K562 (cell line): Measurements from ENCODE around the gene INSIG1. TPM values are rescaled to one million over a fixed set of nuclear protein-coding genes. Genes with fewer than 3 reads are reported as not detected.
A peak's percentile ranks its signal among the peaks of the same experiment; 100 is the strongest.

Experiments
- ATAC-seq: fragments of 200-7000 bp; cut with Tn5 transposase; 3 replicates; pipeline ENCODE4 v1.9.1; 2020; ENCODE audit warnings: moderate library complexity
- BruUV-seq: library from RNA; stranded (reverse); fragments of 400-500 nt; replicated peaks from 2 replicates; lab custom pipeline; 2021; lab: Mats Ljungman, UMichigan
- CTCF ChIA-PET: fragments of 300-600 bp; formaldehyde crosslinking; extraction: SDS; loops from one replicate; lab custom pipeline; 2021; ENCODE audit warnings: low intra/inter-chr PET ratio; lab: Yijun Ruan, JAX
- POLR2A ChIA-PET: fragments of 300-600, 350-650 bp; sonication (Branson Sonifier 250); formaldehyde crosslinking; extraction: SDS; loops from one replicate; lab custom pipeline; 2021; ENCODE audit warnings: antibody characterized with exemption, inconsistent platforms; lab: Yijun Ruan, JAX
- DNase-seq, 4 experiments: peaks; one replicate each; pipeline versions ENCODE4 v3.0.0 to v3.0.0-alpha.2; 2011 to 2018; ENCODE audit warnings: low spot score in 3 of 4, mixed read lengths in 3 of 4; ENCODE audit errors: extremely low read depth in 1 of 4
- FAIRE-seq: peaks from 2 replicates; lab custom pipeline; 2011; peaks lifted over from hg19 to GRCh38; lab: Jason Lieb, UNC
- H2AFZ ChIP-seq: 2 replicates; pipeline ENCODE4 v1.6.0; 2011; ENCODE audit warnings: low read depth, low read length, control low read depth, inconsistent platforms
- H3K27ac ChIP-seq: fragments of 200-600 bp; 3 replicates; pipeline ENCODE4 v1.8.0; 2011; ENCODE audit warnings: low read depth, mild to moderate bottlenecking, control low read depth, inconsistent platforms, low read length, moderate library complexity, mixed read lengths; ENCODE audit errors: extremely low read depth
- H3K27me3 ChIP-seq, 2 experiments: fragments of 300-600 bp in 1 of 2; 2 replicates in 1 of 2; 3 replicates in 1 of 2; pipeline versions ENCODE4 v1.6.0 to v1.8.0; 2011; ENCODE audit warnings: inconsistent platforms in 2 of 2, low read length in 2 of 2, mild to moderate bottlenecking in 1 of 2, mixed read lengths in 1 of 2, moderate library complexity in 1 of 2; ENCODE audit not compliant: control insufficient read depth in 2 of 2, insufficient read depth in 2 of 2
- H3K36me3 ChIP-seq: fragments of 300-600 bp; 3 replicates; pipeline ENCODE4 v1.8.0; 2011; ENCODE audit warnings: mild to moderate bottlenecking, low read length, inconsistent platforms; ENCODE audit not compliant: control insufficient read depth, insufficient read depth
- H3K4me1 ChIP-seq, 2 experiments: fragments of 200-600 bp in 1 of 2; replicated peaks in 1 of 2; 2 replicates in 1 of 2; 3 replicates in 1 of 2; pipeline versions ENCODE4 v1.5.1 to v1.8.0; 2011; ENCODE audit warnings: inconsistent platforms in 2 of 2, low read length in 2 of 2, mild to moderate bottlenecking in 1 of 2, mixed read lengths in 1 of 2, moderate library complexity in 1 of 2; ENCODE audit not compliant: control insufficient read depth in 2 of 2, insufficient read depth in 2 of 2
- H3K4me2 ChIP-seq: 2 replicates; pipeline ENCODE4 v1.6.1; 2011; ENCODE audit warnings: low read length, control low read depth, inconsistent platforms, mixed read lengths; ENCODE audit not compliant: insufficient read depth
- H3K4me3 ChIP-seq: fragments of 200-600 bp; sonication (generic), shearing (Covaris generic); 2 replicates; pipeline ENCODE4 v1.5.1; 2016; ENCODE audit warnings: control low read depth, inconsistent platforms
- H3K79me2 ChIP-seq: fragments of 200-600 bp; 3 replicates; pipeline ENCODE4 v1.8.0; 2011; ENCODE audit warnings: low read length, inconsistent platforms; ENCODE audit not compliant: control insufficient read depth, insufficient read depth
- H3K9ac ChIP-seq, 2 experiments: 2 replicates each; pipeline versions ENCODE4 v1.6.0 to v1.6.1; 2011; ENCODE audit warnings: low read depth in 2 of 2, low read length in 2 of 2, control low read depth in 1 of 2, inconsistent platforms in 1 of 2, mild to moderate bottlenecking in 1 of 2, mixed read lengths in 1 of 2; ENCODE audit not compliant: insufficient read depth in 1 of 2
- H3K9me1 ChIP-seq: one replicate; pipeline ENCODE4 v1.6.0; 2011; ENCODE audit warnings: inconsistent platforms, mild to moderate bottlenecking, low read length, moderate library complexity; ENCODE audit not compliant: control insufficient read depth, insufficient read depth
- H3K9me3 ChIP-seq: replicated peaks from 2 replicates; pipeline ENCODE4 v1.5.1; 2011; ENCODE audit warnings: low read depth, low read length, inconsistent platforms; ENCODE audit not compliant: control insufficient read depth, insufficient read depth
- H4K20me1 ChIP-seq: replicated peaks from 2 replicates; pipeline ENCODE4 v1.6.1; 2011; ENCODE audit warnings: low read length, inconsistent platforms, mixed read lengths; ENCODE audit not compliant: control insufficient read depth, insufficient read depth
- HNRNPK ChIP-seq: fragments of 200-400 bp; formaldehyde crosslinking; IDR thresholded peaks from one replicate; pipeline ENCODE4 v1.6.1; 2018; ENCODE audit warnings: mild to moderate bottlenecking, low read depth, low read length; ENCODE audit not compliant: poor library complexity, severe bottlenecking
- JUN ChIP-seq, 2 experiments: sonication (generic) in 1 of 2; formaldehyde crosslinking in 1 of 2; IDR thresholded peaks; 2 replicates each; pipeline versions ENCODE4 v1.6.1 to v1.8.0; 2012 to 2022; ENCODE audit warnings: borderline replicate concordance in 2 of 2, mild to moderate bottlenecking in 2 of 2, improper control_type of control experiment in 1 of 2, low read depth in 1 of 2, low read length in 1 of 2, missing genetic modification reagents in 1 of 2
- MTA1 ChIP-seq: fragments of 450-650 bp; IDR thresholded peaks from 2 replicates; pipeline ENCODE4 v1.6.1; 2017; ENCODE audit warnings: borderline replicate concordance
- RBFOX2 ChIP-seq: fragments of 200-400 bp; formaldehyde crosslinking; IDR thresholded peaks from 2 replicates; pipeline ENCODE4 v1.6.1; 2017; ENCODE audit warnings: low read depth, mild to moderate bottlenecking, low read length, moderate library complexity
- SIRT6 ChIP-seq: IDR thresholded peaks from one replicate; pipeline ENCODE4 v1.6.1; 2012; ENCODE audit warnings: low read depth, mild to moderate bottlenecking, control low read depth, inconsistent platforms, low read length, moderate library complexity
- SLC30A9 ChIP-seq: fragments of 250-450 bp; sonication (Bioruptor Pico); IDR thresholded peaks from 2 replicates; pipeline ENCODE4 v1.8.0; 2022; ENCODE audit warnings: mild to moderate bottlenecking, moderate library complexity
- TAF9B ChIP-seq: fragments of 450-650 bp; IDR thresholded peaks from 2 replicates; pipeline ENCODE4 v1.6.1; 2018; ENCODE audit warnings: mild to moderate bottlenecking; ENCODE audit not compliant: partially characterized antibody
- TEAD2 ChIP-seq: fragments of 450-650 bp; IDR thresholded peaks from 2 replicates; pipeline ENCODE4 v1.6.1; 2016; ENCODE audit warnings: missing genetic modification characterization, control low read depth, missing compliant biosample characterization
- YY1 ChIP-seq, 3 experiments: IDR thresholded peaks; 2 replicates each; pipeline ENCODE4 v1.6.1; 2011; ENCODE audit warnings: low read length in 2 of 3, mild to moderate bottlenecking in 2 of 3, moderate library complexity in 2 of 3, borderline replicate concordance in 1 of 3, control low read depth in 1 of 3, low read depth in 1 of 3; ENCODE audit not compliant: insufficient read depth in 3 of 3, insufficient replicate concordance in 2 of 3, control insufficient read depth in 1 of 3, insufficient read length in 1 of 3; ENCODE audit errors: extremely low read depth in 1 of 3
- ZNF398 ChIP-seq: fragments of 250-450 bp; sonication (Bioruptor Pico); IDR thresholded peaks from 2 replicates; pipeline ENCODE4 v1.8.0; 2021; ENCODE audit warnings: moderate library complexity, mild to moderate bottlenecking, inconsistent platforms
- WGBS: fragments of 100-300 bp; shearing (Covaris generic); methylation state at CpG from one replicate; pipeline ENCODE4 v1.1.6; 2016; ENCODE audit warnings: low coverage, mixed read lengths; ENCODE audit not compliant: insufficient coverage; ENCODE audit errors: missing lambda C conversion rate; 5-methylcytosine and 5-hydroxymethylcytosine counted together
- in situ Hi-C: fragments of 300-500 bp; cut with MboI; formaldehyde crosslinking; loops from 4 replicates; pipeline ENCODE4 v1.15.0; 2018; ENCODE audit warnings: inconsistent platforms, mixed read lengths
- intact Hi-C: fragments of 100-400 bp; cut with micrococcal nuclease; formaldehyde crosslinking; loops from 2 replicates; pipeline ENCODE4 v1.14.2; 2022
- polyA plus RNA-seq, 8 experiments: library from polyadenylated mRNA; depleted of rRNA in 4 of 8; stranded (reverse) in 5 of 8; unstranded in 3 of 8; fragments of >200 nt; fragmentation: Nextera tagmentation in 2 of 8; fragmentation: Illumina TruSeq in 1 of 8; extraction: Ambion mirVana in 2 of 8; extraction: Trizol in 1 of 8; gene quantifications; 2 replicates each; pipeline versions ENCODE4 v1.2.1 to v1.2.3, GENCODE V29; 2011 to 2014; ENCODE audit warnings: inconsistent platforms in 1 of 8, missing spikeins in 1 of 8
- total RNA-seq, 7 experiments: library from RNA; depleted of rRNA in 6 of 7; stranded (reverse); fragments of >200 nt in 6 of 7; fragmentation: Illumina TruSeq in 2 of 7; extraction: Trizol in 2 of 7; gene quantifications; 2 replicates each; pipeline versions ENCODE4 v1.2.1 to v1.2.3, GENCODE V29; 2011 to 2021; ENCODE audit warnings: low replicate concordance in 1 of 7

INSIG1 gene
- total and polyA plus RNA-seq, 9 of the 15 experiments (the other 6 are each of a cell fraction or from before 2014, with no cell fraction given), result 57.1 to 787 (median 238) TPM

- ChIA-PET POLR2A (interaction anchor here (0.6 to 0.9 kb wide), 2 partner anchors 35 to 156 kb away, joined by 3 to 6 read pairs; no protein-coding TSS in a partner anchor), CTCF (no interaction called here)
- no peak overlapping the region for H3K4me3 ChIP-seq
- 62% methylated on average over 18 of the region's 18 CpGs for WGBS
- peaks cover 32 to 35% of the 10 kb centered on the region in 2 experiments for H3K4me1 ChIP-seq
- H3K79me2 ChIP-seq, result no peaks in the 10 kb centered on the region
- peaks cover 32 to 44% of the 10 kb centered on the region in 2 experiments; a peak in 4 of 5 replicates for H3K27me3 ChIP-seq
- in situ Hi-C loops, result no loop called here
- H4K20me1 ChIP-seq, result no peaks in the 10 kb centered on the region
- ATAC-seq (no peak), FAIRE-seq (no peak), DNase-seq (no peak)
- peaks cover 11% of the 10 kb centered on the region for H3K9me1 ChIP-seq
- H3K9ac ChIP-seq, result peak overlapping the region in 1 of 2 experiments; percentile 8; a peak in 1 of 4 replicates
- no peak overlapping the region for H2AFZ ChIP-seq
- H3K9me3 ChIP-seq, result no peaks in the 10 kb centered on the region
- TF ChIP-seq MTA1 (no peak), RBFOX2 (no peak), YY1 (IDR thresholded peaks at IDR 0.05; ENCODE audit: borderline replicate concordance in 1 of 3, control insufficient read depth in 1 of 3, extremely low read depth in 1 of 3, insufficient read depth in 3 of 3, insufficient read length in 1 of 3, insufficient replicate concordance in 2 of 3, low read depth in 1 of 3, low read length in 2 of 3) (no peak), HNRNPK (no peak), SLC30A9 (CRISPR knock-in tag) (no peak), ZNF398 (CRISPR knock-in tag) (no peak), SIRT6 (no peak), TAF9B (no peak), TEAD2 (tag) (no peak), JUN (IDR thresholded peaks at IDR 0.05; ENCODE audit: borderline replicate concordance, low read depth, low read length) (no peak), JUN (CRISPR knock-in tag; IDR thresholded peaks at IDR 0.05; ENCODE audit: borderline replicate concordance) (no peak)
- no peaks in the 10 kb centered on the region for H3K36me3 ChIP-seq
- H3K4me2 ChIP-seq, result no peak overlapping the region
- no TSS peak for BruUV-seq
- H3K27ac ChIP-seq, result no peak overlapping the region
- intact Hi-C loops, result no loop called here
Measured at GRCh38 chr7:155288055-155288454, 9.6 kb upstream of the INSIG1 start.
